A673 (cell line): ENCODE results near the gene FARP1.

Experiments used
- EZH2 ChIP-seq: fragments of 200-600 bp; sonication (generic); IDR thresholded peaks from 2 replicates; pipeline ENCODE4 v1.6.1; 2017; ENCODE audit warnings: borderline replicate concordance, low read depth, mild to moderate bottlenecking, mixed read lengths, antibody characterized with exemption, low read length; ENCODE audit not compliant: poor library complexity, severe bottlenecking
- TF ChIP-seq, protein P1 (sequence below): fragments of 300-800, 200-600 bp; sonication (generic); conservative IDR thresholded peaks from 2 replicates; pipeline ENCODE4 v1.5.1; 2017; ENCODE audit warnings: low read depth, mild to moderate bottlenecking, antibody characterized with exemption, low read length, moderate library complexity, mixed read lengths

DNA sequence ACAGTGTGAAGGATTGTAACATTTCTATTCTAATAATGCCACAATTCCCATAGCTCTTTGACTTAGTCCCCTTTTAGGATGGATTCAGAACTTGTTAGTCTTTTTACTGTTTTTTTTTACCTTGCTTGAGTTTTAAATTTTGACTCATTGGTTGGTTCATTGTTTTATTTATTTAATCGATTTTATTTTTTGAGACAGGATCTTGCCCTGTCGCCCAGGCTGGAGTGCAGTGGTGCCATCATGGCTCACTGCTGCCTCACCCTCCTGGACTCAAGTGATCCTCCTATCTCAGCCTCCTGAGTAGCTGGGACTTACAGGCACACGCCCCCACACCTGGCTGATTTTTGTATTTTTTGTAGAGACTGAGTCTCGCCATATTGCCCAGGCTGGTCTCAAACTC, 39.3 kb downstream of the FARP1 start:
- TF ChIP-seq, protein P1, sequence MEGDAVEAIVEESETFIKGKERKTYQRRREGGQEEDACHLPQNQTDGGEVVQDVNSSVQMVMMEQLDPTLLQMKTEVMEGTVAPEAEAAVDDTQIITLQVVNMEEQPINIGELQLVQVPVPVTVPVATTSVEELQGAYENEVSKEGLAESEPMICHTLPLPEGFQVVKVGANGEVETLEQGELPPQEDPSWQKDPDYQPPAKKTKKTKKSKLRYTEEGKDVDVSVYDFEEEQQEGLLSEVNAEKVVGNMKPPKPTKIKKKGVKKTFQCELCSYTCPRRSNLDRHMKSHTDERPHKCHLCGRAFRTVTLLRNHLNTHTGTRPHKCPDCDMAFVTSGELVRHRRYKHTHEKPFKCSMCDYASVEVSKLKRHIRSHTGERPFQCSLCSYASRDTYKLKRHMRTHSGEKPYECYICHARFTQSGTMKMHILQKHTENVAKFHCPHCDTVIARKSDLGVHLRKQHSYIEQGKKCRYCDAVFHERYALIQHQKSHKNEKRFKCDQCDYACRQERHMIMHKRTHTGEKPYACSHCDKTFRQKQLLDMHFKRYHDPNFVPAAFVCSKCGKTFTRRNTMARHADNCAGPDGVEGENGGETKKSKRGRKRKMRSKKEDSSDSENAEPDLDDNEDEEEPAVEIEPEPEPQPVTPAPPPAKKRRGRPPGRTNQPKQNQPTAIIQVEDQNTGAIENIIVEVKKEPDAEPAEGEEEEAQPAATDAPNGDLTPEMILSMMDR = no peak
- no peak for TF ChIP-seq EZH2
